Trophoblast cell (in vitro differentiated cells and primary cell): ENCODE results near the gene SLC17A1.
A peak's percentile ranks its signal among the peaks of the same experiment; 100 is the strongest.

Experiments
- DNase-seq, 2 donors: peaks; one replicate each; pipeline ENCODE4 v3.0.0-alpha.2; 2016
- H2AFZ ChIP-seq: 2 replicates; pipeline ENCODE4 v1.6.1; 2013; ENCODE audit warnings: low read length, moderate library complexity, mild to moderate bottlenecking; ENCODE audit not compliant: insufficient read depth, poor library complexity
- H2AK5ac ChIP-seq: 2 replicates; pipeline ENCODE4 v1.6.1; 2013; ENCODE audit warnings: mild to moderate bottlenecking, low read length
- H2BK120ac ChIP-seq: 2 replicates; pipeline ENCODE4 v1.6.1; 2013; ENCODE audit warnings: low read length, mild to moderate bottlenecking, moderate library complexity; ENCODE audit not compliant: insufficient read depth, poor library complexity
- H2BK12ac ChIP-seq: 2 replicates; pipeline ENCODE4 v1.6.1; 2013; ENCODE audit warnings: mild to moderate bottlenecking, low read length, moderate library complexity
- H2BK5ac ChIP-seq: 2 replicates; pipeline ENCODE4 v1.6.1; 2013; ENCODE audit warnings: low read length, low read depth, moderate library complexity, mild to moderate bottlenecking; ENCODE audit not compliant: poor library complexity
- H3K14ac ChIP-seq: 2 replicates; pipeline ENCODE4 v1.6.1; 2013; ENCODE audit warnings: mild to moderate bottlenecking, low read length
- H3K18ac ChIP-seq: 2 replicates; pipeline ENCODE4 v1.6.1; 2013; ENCODE audit warnings: mild to moderate bottlenecking, low read length
- H3K23ac ChIP-seq: 2 replicates; pipeline ENCODE4 v1.6.1; 2013; ENCODE audit warnings: low read length
- H3K27ac ChIP-seq: 2 replicates; pipeline ENCODE4 v1.5.1; 2013; ENCODE audit warnings: low read depth, mild to moderate bottlenecking, inconsistent platforms, low read length, moderate library complexity
- H3K27me3 ChIP-seq: 2 replicates; pipeline ENCODE4 v1.6.1; 2013; ENCODE audit warnings: inconsistent platforms, mild to moderate bottlenecking, low read length, moderate library complexity; ENCODE audit not compliant: insufficient read depth
- H3K36me3 ChIP-seq, 2 experiments: 1 replicate in 1 of 2; 2 replicates in 1 of 2; pipeline ENCODE4 v1.6.1; 2013; ENCODE audit warnings: low read length in 2 of 2, mild to moderate bottlenecking in 2 of 2, moderate library complexity in 1 of 2; ENCODE audit not compliant: insufficient read depth in 2 of 2, control insufficient read depth in 1 of 2
- H3K4ac ChIP-seq: 2 replicates; pipeline ENCODE4 v1.6.1; 2013; ENCODE audit warnings: low read depth, mild to moderate bottlenecking, low read length, moderate library complexity
- H3K4me1 ChIP-seq, 2 experiments: 1 replicate in 1 of 2; 2 replicates in 1 of 2; pipeline ENCODE4 v1.6.1; 2013; ENCODE audit warnings: low read length in 2 of 2, mild to moderate bottlenecking in 2 of 2, moderate library complexity in 1 of 2; ENCODE audit not compliant: insufficient read depth in 2 of 2, control insufficient read depth in 1 of 2
- H3K4me2 ChIP-seq: 2 replicates; pipeline ENCODE4 v1.6.1; 2013; ENCODE audit warnings: inconsistent platforms, mild to moderate bottlenecking, low read length, moderate library complexity
- H3K4me3 ChIP-seq: 2 replicates; pipeline ENCODE4 v1.5.1; 2013; ENCODE audit warnings: mild to moderate bottlenecking, low read depth, low read length, inconsistent platforms
- H3K79me1 ChIP-seq: one replicate; pipeline ENCODE4 v1.6.1; 2013; ENCODE audit warnings: low read length
- H3K79me2 ChIP-seq: 2 replicates; pipeline ENCODE4 v1.6.1; 2013; ENCODE audit warnings: low read length, mild to moderate bottlenecking; ENCODE audit not compliant: control insufficient read depth, insufficient read depth, poor library complexity
- H3K9ac ChIP-seq: 2 replicates; pipeline ENCODE4 v1.6.1; 2013; ENCODE audit warnings: mild to moderate bottlenecking, low read length
- H3K9me3 ChIP-seq: 2 replicates; pipeline ENCODE4 v1.6.1; 2013; ENCODE audit warnings: low read depth, mild to moderate bottlenecking, control low read depth, inconsistent platforms, low read length; ENCODE audit not compliant: insufficient read depth
- H4K12ac ChIP-seq: 2 replicates; pipeline ENCODE4 v1.6.1; 2013; ENCODE audit warnings: low read depth, mild to moderate bottlenecking, low read length, moderate library complexity
- H4K8ac ChIP-seq: 2 replicates; pipeline ENCODE4 v1.6.1; 2013; ENCODE audit warnings: low read depth, mild to moderate bottlenecking, low read length, moderate library complexity
- H4K91ac ChIP-seq: one replicate; pipeline ENCODE4 v1.6.1; 2013; ENCODE audit warnings: low read depth, mild to moderate bottlenecking, low read length, moderate library complexity
- WGBS: extraction: QIAGEN DNeasy Blood & Tissue Kit; methylation state at CpG from one replicate; pipeline ENCODE4 v1.1.7; 2013; ENCODE audit warnings: missing lambda C conversion rate; ENCODE audit not compliant: insufficient read length, insufficient coverage; ENCODE audit errors: extremely low coverage; 5-methylcytosine and 5-hydroxymethylcytosine counted together

The SLC17A1 gene

GRCh38 chr6:25788305-25788922 is 43.4 kb downstream of the SLC17A1 start:
- Histone ChIP-seq H3K4ac (no peak overlapping the region), H3K4me3 (no peak overlapping the region), H4K91ac (no peak overlapping the region), H4K8ac (no peak overlapping the region), H4K12ac (no peak overlapping the region), H3K27me3 (no peaks in the 10 kb centered on the region), H3K9me3 (no peaks in the 10 kb centered on the region), H3K79me2 (no peaks in the 10 kb centered on the region), H3K79me1 (no peaks in the 10 kb centered on the region), H3K23ac (no peak overlapping the region), H3K18ac (no peak overlapping the region), H3K27ac (no peak overlapping the region), H3K4me2 (no peak overlapping the region), H2AFZ (no peak overlapping the region), H2BK5ac (no peak overlapping the region), H2BK120ac (no peak overlapping the region), H3K14ac (no peak overlapping the region), H3K4me1 (no peaks in the 10 kb centered on the region), H3K36me3 (no peaks in the 10 kb centered on the region), H3K9ac (no peak overlapping the region), H2BK12ac (no peak overlapping the region), H2AK5ac (no peak overlapping the region)
- no CpG with 5 or more reads among the region's 4 CpGs for WGBS
- DNase-seq, result peak; percentile 27 to 64

- H3K9me3 ChIP-seq, result no peaks in the 10 kb centered on the region
- H2BK5ac ChIP-seq, result no peak overlapping the region
- H3K36me3 ChIP-seq, result no peaks in the 10 kb centered on the region
- no peak overlapping the region for H2BK120ac ChIP-seq
- H3K4ac ChIP-seq, result no peak overlapping the region
- no peak overlapping the region for H4K8ac ChIP-seq
- H2AK5ac ChIP-seq, result no peak overlapping the region
- no CpG with 5 or more reads among the region's 2 CpGs for WGBS
- H3K23ac ChIP-seq, result no peak overlapping the region
- H3K4me2 ChIP-seq, result no peak overlapping the region
- no peak overlapping the region for H3K18ac ChIP-seq
- H3K27ac ChIP-seq, result no peak overlapping the region
- no peaks in the 10 kb centered on the region for H3K79me1 ChIP-seq
- H4K91ac ChIP-seq, result no peak overlapping the region
- H2BK12ac ChIP-seq, result no peak overlapping the region
- no peaks in the 10 kb centered on the region for H3K27me3 ChIP-seq
- H2AFZ ChIP-seq, result no peak overlapping the region
- H3K4me3 ChIP-seq, result no peak overlapping the region
- no peak overlapping the region for H3K14ac ChIP-seq
- no peak for DNase-seq
- H3K9ac ChIP-seq, result no peak overlapping the region
- no peak overlapping the region for H4K12ac ChIP-seq
- H3K4me1 ChIP-seq, result no peaks in the 10 kb centered on the region
- no peaks in the 10 kb centered on the region for H3K79me2 ChIP-seq
Observed at GRCh38 chr6:25787428-25787827, 44.4 kb downstream of the SLC17A1 start.

GRCh38 chr6:25781134-25781533 is 50.7 kb downstream of the SLC17A1 start:
- no peak overlapping the region for H3K9ac ChIP-seq
- H3K14ac ChIP-seq, result no peak overlapping the region
- H2BK5ac ChIP-seq, result no peak overlapping the region
- H2AK5ac ChIP-seq, result no peak overlapping the region
- H2BK120ac ChIP-seq, result no peak overlapping the region
- H3K27me3 ChIP-seq, result no peaks in the 10 kb centered on the region
- no peak overlapping the region for H3K4ac ChIP-seq
- WGBS, result no CpG with 5 or more reads among the region's 1 CpG
- no peak overlapping the region for H4K12ac ChIP-seq
- no peaks in the 10 kb centered on the region for H3K79me2 ChIP-seq
- H3K4me3 ChIP-seq, result no peak overlapping the region
- no peak overlapping the region for H2BK12ac ChIP-seq
- H3K23ac ChIP-seq, result no peak overlapping the region
- H3K36me3 ChIP-seq, result no peaks in the 10 kb centered on the region
- no peak for DNase-seq
- H2AFZ ChIP-seq, result no peak overlapping the region
- no peak overlapping the region for H3K27ac ChIP-seq
- H3K4me1 ChIP-seq, result no peaks in the 10 kb centered on the region
- no peak overlapping the region for H4K91ac ChIP-seq
- no peak overlapping the region for H3K18ac ChIP-seq
- no peaks in the 10 kb centered on the region for H3K79me1 ChIP-seq
- H3K9me3 ChIP-seq, result no peaks in the 10 kb centered on the region
- no peak overlapping the region for H4K8ac ChIP-seq
- H3K4me2 ChIP-seq, result no peak overlapping the region

GRCh38 chr6:25777856-25778649 is 53.8 kb downstream of the SLC17A1 start:
- Histone ChIP-seq H3K79me2 (no peaks in the 10 kb centered on the region), H2BK12ac (no peak overlapping the region), H3K18ac (no peak overlapping the region), H2AFZ (no peak overlapping the region), H3K23ac (no peak overlapping the region), H3K4me2 (no peak overlapping the region), H2BK5ac (no peak overlapping the region), H3K9ac (no peak overlapping the region), H3K4me1 (no peaks in the 10 kb centered on the region), H2AK5ac (no peak overlapping the region), H3K36me3 (no peaks in the 10 kb centered on the region), H4K91ac (no peak overlapping the region), H3K4me3 (no peak overlapping the region), H3K4ac (no peak overlapping the region), H3K27me3 (no peaks in the 10 kb centered on the region), H2BK120ac (no peak overlapping the region), H3K79me1 (no peaks in the 10 kb centered on the region), H4K8ac (no peak overlapping the region), H3K14ac (no peak overlapping the region), H4K12ac (no peak overlapping the region), H3K9me3 (no peaks in the 10 kb centered on the region), H3K27ac (no peak overlapping the region)
- no CpG with 5 or more reads among the region's 4 CpGs for WGBS
- no peak for DNase-seq
